ENCODE results near the gene LRRC8D. TPM values are rescaled to one million over a fixed set of nuclear protein-coding genes. Genes with fewer than 3 reads are reported as not detected.
"Not testable (repeated sequence)": the region's sequence is repeated elsewhere in the genome, so short reads cannot be mapped to it uniquely, and the experiment has no call there.

LRRC8D gene
- total RNA-seq, 2 experiments from 2014 or later: 23.9 to 25.7 TPM

GRCh38 chr1:89912073-89912472, 91.2 kb downstream of the LRRC8D start:
- Mint-ChIP-seq H3K4me1 (ENCODE audit: low read depth) (peaks cover 20% of the 10 kb centered on the region), H3K9me3 (ENCODE audit: insufficient read depth) (no peaks in the 10 kb centered on the region), H3K27ac (no peak overlapping the region), H3K4me3 (no peak overlapping the region), H3K36me3 (ENCODE audit: low read depth) (peaks cover 10% of the 10 kb centered on the region), H3K27me3 (ENCODE audit: low read depth) (no peaks in the 10 kb centered on the region)
- ChIA-PET POLR2A (no interaction called here), CTCF (interaction anchor here (1.0 kb wide), 1 partner anchor 12 kb away, joined by 4 read pairs; no protein-coding TSS in a partner anchor)
- DNase-seq (no peak), ATAC-seq (no peak)

GRCh38 chr1:89913353-89914095, 92.7 kb downstream of the LRRC8D start:
- no peak overlapping the region for H3K27ac Mint-ChIP-seq
- H3K27me3 Mint-ChIP-seq (ENCODE audit: low read depth): no peaks in the 10 kb centered on the region
- H3K9me3 Mint-ChIP-seq (ENCODE audit: insufficient read depth): no peaks in the 10 kb centered on the region
- DNase-seq (no peak), ATAC-seq (no peak)
- CTCF ChIA-PET: no interaction called here
- H3K4me1 Mint-ChIP-seq (ENCODE audit: low read depth): peaks cover 13% of the 10 kb centered on the region
- POLR2A ChIA-PET: no interaction called here
- no peak overlapping the region for H3K4me3 Mint-ChIP-seq
- H3K36me3 Mint-ChIP-seq (ENCODE audit: low read depth): peaks cover under 1% of the 10 kb centered on the region

- peaks cover under 1% of the 10 kb centered on the region for H3K9me3 Mint-ChIP-seq (ENCODE audit: insufficient read depth)
- DNase-seq (no peak), ATAC-seq (no peak)
- no peaks in the 10 kb centered on the region for H3K27me3 Mint-ChIP-seq (ENCODE audit: low read depth)
- H3K4me1 Mint-ChIP-seq (ENCODE audit: low read depth): peaks cover 10% of the 10 kb centered on the region
- CTCF ChIA-PET: interaction anchor here (0.7 kb wide), 1 partner anchor 8 kb away, joined by 3 read pairs; no protein-coding TSS in a partner anchor
- peaks cover 8% of the 10 kb centered on the region for H3K36me3 Mint-ChIP-seq (ENCODE audit: low read depth)
- no peak overlapping the region for H3K27ac Mint-ChIP-seq
- POLR2A ChIA-PET: no interaction called here
- no peak overlapping the region for H3K4me3 Mint-ChIP-seq
These were observed 96.5 kb downstream of the LRRC8D start for GRCh38 chr1:89917353-89917752.

GRCh38 chr1:89918127-89918793, 97.4 kb downstream of the LRRC8D start:
- ChIA-PET POLR2A (no interaction called here), CTCF (interaction anchor here (0.8 to 1.8 kb wide), 2 partner anchors 9 to 137 kb away, joined by 3 to 5 read pairs; no protein-coding TSS in a partner anchor)
- DNase-seq (no peak), ATAC-seq (no peak)
- Mint-ChIP-seq H3K4me3 (no peak overlapping the region), H3K36me3 (ENCODE audit: low read depth) (peaks cover 14% of the 10 kb centered on the region), H3K27me3 (ENCODE audit: low read depth) (no peaks in the 10 kb centered on the region), H3K27ac (no peak overlapping the region), H3K4me1 (ENCODE audit: low read depth) (peaks cover 4% of the 10 kb centered on the region), H3K9me3 (ENCODE audit: insufficient read depth) (peaks cover 6% of the 10 kb centered on the region)

GRCh38 chr1:89918794-89919155, 97.9 kb downstream of the LRRC8D start:
- POLR2A ChIA-PET: no interaction called here
- DNase-seq (no peak), ATAC-seq (no peak)
- Mint-ChIP-seq H3K27ac (no peak overlapping the region), H3K9me3 (ENCODE audit: insufficient read depth) (peaks cover 6% of the 10 kb centered on the region), H3K4me1 (ENCODE audit: low read depth) (peaks cover 3% of the 10 kb centered on the region), H3K27me3 (ENCODE audit: low read depth) (no peaks in the 10 kb centered on the region), H3K36me3 (ENCODE audit: low read depth) (peaks cover 19% of the 10 kb centered on the region), H3K4me3 (no peak overlapping the region)
- CTCF ChIA-PET: interaction anchor here (0.8 to 1.8 kb wide), 3 partner anchors 10 to 137 kb away, joined by 3 to 5 read pairs (median 5); no protein-coding TSS in a partner anchor

GRCh38 chr1:89919174-89919573, 98.3 kb downstream of the LRRC8D start:
- Mint-ChIP-seq H3K4me1 (ENCODE audit: low read depth) (peaks cover 3% of the 10 kb centered on the region), H3K9me3 (ENCODE audit: insufficient read depth) (peaks cover 6% of the 10 kb centered on the region), H3K36me3 (ENCODE audit: low read depth) (peaks cover 23% of the 10 kb centered on the region), H3K27me3 (ENCODE audit: low read depth) (no peaks in the 10 kb centered on the region), H3K27ac (no peak overlapping the region), H3K4me3 (no peak overlapping the region)
- POLR2A ChIA-PET: interaction anchor here (0.9 kb wide), 1 partner anchor 76 kb away, joined by 3 read pairs; no protein-coding TSS in a partner anchor
- no peak for DNase-seq
- CTCF ChIA-PET: interaction anchor here (0.8 to 1.8 kb wide), 3 partner anchors 10 to 138 kb away, joined by 3 to 5 read pairs (median 5); no protein-coding TSS in a partner anchor
- no peak for ATAC-seq

- ChIA-PET CTCF (interaction anchor here (0.6 kb wide), 1 partner anchor 49 kb away, joined by 3 read pairs; no protein-coding TSS in a partner anchor), POLR2A (no interaction called here)
- Mint-ChIP-seq H3K27me3 (ENCODE audit: low read depth) (no peaks in the 10 kb centered on the region), H3K36me3 (ENCODE audit: low read depth) (peaks cover 26% of the 10 kb centered on the region), H3K4me1 (ENCODE audit: low read depth) (peaks cover 3% of the 10 kb centered on the region), H3K9me3 (ENCODE audit: insufficient read depth) (peaks cover 6% of the 10 kb centered on the region), H3K27ac (no peak overlapping the region), H3K4me3 (no peak overlapping the region)
- no peak for DNase-seq
- no peak for ATAC-seq
These were observed 102.1 kb downstream of the LRRC8D start for GRCh38 chr1:89922911-89923310.

GRCh38 chr1:89923517-89923916, 102.7 kb downstream of the LRRC8D start:
- Mint-ChIP-seq H3K4me1 (ENCODE audit: low read depth) (peaks cover 3% of the 10 kb centered on the region), H3K27me3 (ENCODE audit: low read depth) (no peaks in the 10 kb centered on the region), H3K27ac (no peak overlapping the region), H3K4me3 (no peak overlapping the region), H3K36me3 (ENCODE audit: low read depth) (peaks cover 26% of the 10 kb centered on the region), H3K9me3 (ENCODE audit: insufficient read depth) (peaks cover 6% of the 10 kb centered on the region)
- ChIA-PET CTCF (no interaction called here), POLR2A (no interaction called here)
- ATAC-seq: no peak
- DNase-seq: no peak

GRCh38 chr1:89924075-89924474, 103.2 kb downstream of the LRRC8D start:
- H3K4me1 Mint-ChIP-seq (ENCODE audit: low read depth); ATAC-seq; H3K9me3 Mint-ChIP-seq (ENCODE audit: insufficient read depth); H3K27ac Mint-ChIP-seq; H3K27me3 Mint-ChIP-seq (ENCODE audit: low read depth); DNase-seq; H3K4me3 Mint-ChIP-seq; CTCF ChIA-PET; POLR2A ChIA-PET: not testable (repeated sequence)
- peaks cover 28% of the 10 kb centered on the region for H3K36me3 Mint-ChIP-seq (ENCODE audit: low read depth)

- CTCF ChIA-PET: interaction anchor here (1.1 kb wide), 1 partner anchor 83 kb away, joined by 3 read pairs; no protein-coding TSS in a partner anchor
These were observed 106.2 kb downstream of the LRRC8D start for GRCh38 chr1:89927049-89927448.

GRCh38 chr1:89927478-89927877, 106.6 kb downstream of the LRRC8D start:
- H3K4me1 Mint-ChIP-seq (ENCODE audit: low read depth): no peaks in the 10 kb centered on the region
- H3K4me3 Mint-ChIP-seq: no peak overlapping the region
- H3K36me3 Mint-ChIP-seq (ENCODE audit: low read depth): peaks cover 35% of the 10 kb centered on the region
- H3K9me3 Mint-ChIP-seq (ENCODE audit: insufficient read depth): peaks cover 4% of the 10 kb centered on the region
- ChIA-PET POLR2A (no interaction called here), CTCF (interaction anchor here (1.1 kb wide), 1 partner anchor 84 kb away, joined by 3 read pairs; no protein-coding TSS in a partner anchor)
- no peak overlapping the region for H3K27ac Mint-ChIP-seq
- ATAC-seq: no peak
- no peaks in the 10 kb centered on the region for H3K27me3 Mint-ChIP-seq (ENCODE audit: low read depth)
- no peak for DNase-seq

More at GRCh38 chr1:89927049-89927448, 106.2 kb downstream of the LRRC8D start:
- no peaks in the 10 kb centered on the region for H3K4me1 Mint-ChIP-seq (ENCODE audit: low read depth)
- H3K27ac Mint-ChIP-seq: no peak overlapping the region
- ATAC-seq: no peak
- no peaks in the 10 kb centered on the region for H3K27me3 Mint-ChIP-seq (ENCODE audit: low read depth)
- POLR2A ChIA-PET: no interaction called here
- peaks cover 34% of the 10 kb centered on the region for H3K36me3 Mint-ChIP-seq (ENCODE audit: low read depth)
- no peak overlapping the region for H3K4me3 Mint-ChIP-seq
- H3K9me3 Mint-ChIP-seq (ENCODE audit: insufficient read depth): peaks cover 6% of the 10 kb centered on the region
- DNase-seq: no peak

GRCh38 chr1:89928506-89928905, 107.7 kb downstream of the LRRC8D start:
- no peak for ATAC-seq
- Mint-ChIP-seq H3K9me3 (ENCODE audit: insufficient read depth) (no peaks in the 10 kb centered on the region), H3K27me3 (ENCODE audit: low read depth) (no peaks in the 10 kb centered on the region), H3K4me3 (no peak overlapping the region), H3K36me3 (ENCODE audit: low read depth) (peaks cover 34% of the 10 kb centered on the region), H3K27ac (no peak overlapping the region), H3K4me1 (ENCODE audit: low read depth) (no peaks in the 10 kb centered on the region)
- CTCF ChIA-PET: interaction anchor here (1.1 kb wide), 1 partner anchor 85 kb away, joined by 3 read pairs; no protein-coding TSS in a partner anchor
- DNase-seq: no peak
- POLR2A ChIA-PET: no interaction called here

Data from activated CD8-positive, alpha-beta T cell treated with anti-CD3 and anti-CD28 coated beads, Interleukin-2, amount 10 ng/mL, durations not matched to agents 7 days and 5 days (primary cell).